Measurements from ENCODE around the gene CDC42SE1. TPM values are rescaled to one million over a fixed set of nuclear protein-coding genes. Genes with fewer than 3 reads are reported as not detected.

CDC42SE1 gene
- total and polyA plus RNA-seq, 9 of the 15 experiments (the other 6 are each of a cell fraction or from before 2014, with no cell fraction given) = 78.1 to 189 (median 114) TPM

- intact Hi-C loops (cut with micrococcal nuclease) = no loop called here
- TF ChIP-seq VEZF1 (CRISPR knock-in tag; IDR thresholded peaks at IDR 0.05) (peak; percentile 29; the same call in 1 of the 2 replicates), NRF1 (conservative IDR thresholded peaks at IDR 0.05 in 1 of 2, IDR thresholded peaks at IDR 0.05 in 1 of 2) (peak; percentile 84 to 87), PHF8 (IDR thresholded peaks at IDR 0.05; ENCODE audit: borderline replicate concordance, low read length) (0 out of 2 replicates have a peak, but pooled peaks have one; percentile 40), PHTF2 (CRISPR knock-in tag; IDR thresholded peaks at IDR 0.05) (no peak), FOXA3 (CRISPR knock-in tag; conservative IDR thresholded peaks at IDR 0.05 in 1 of 2, IDR thresholded peaks at IDR 0.05 in 1 of 2) (no peak), ZFX (CRISPR knock-in tag; IDR thresholded peaks at IDR 0.05) (0 out of 2 replicates have a peak, but pooled peaks have one; percentile 76), ETV5 (CRISPR knock-in tag; IDR thresholded peaks at IDR 0.05; ENCODE audit: low read depth) (no peak), SUPT5H (IDR thresholded peaks at IDR 0.05) (peak; percentile 23; the same call in 1 of the 2 replicates), CUX1 (CRISPR knock-in tag; IDR thresholded peaks at IDR 0.05) (no peak), JUND (IDR thresholded peaks at IDR 0.05; ENCODE audit: borderline replicate concordance, low read depth, low read length) (no peak), JUND (tag; IDR thresholded peaks at IDR 0.05; ENCODE audit: borderline replicate concordance, low read depth, low read length) (no peak), MNT (conservative IDR thresholded peaks at IDR 0.05) (0 out of 4 replicates have a peak, but pooled peaks of 1 of the 2 experiments have one; percentile 13)
Observed at GRCh38 chr1:151047591-151047924, 11.9 kb downstream of the CDC42SE1 start, which contains the start of gene C1orf56. Gene C1orf56 (plus strand): TSS chr1:151047751. CDS start chr1:151047848, 97 bp downstream.

More at GRCh38 chr1:151047591-151047924, 11.9 kb downstream of the CDC42SE1 start, which contains the start of gene C1orf56:
- Histone ChIP-seq H3K9me1 (ENCODE audit: control insufficient read depth, insufficient read depth, low read length) (no peaks in the 10 kb centered on the region), H3K79me2 (ENCODE audit: control insufficient read depth, insufficient read depth, low read length) (peaks cover 12% of the 10 kb centered on the region), H3K4me2 (ENCODE audit: insufficient read depth, low read length) (peak within 1 kb of the TSS; percentile 64), H3K27ac (ENCODE audit: extremely low read depth, low read depth, low read length) (peak within 1 kb of the TSS; percentile 52), H4K20me1 (replicated peaks; ENCODE audit: control insufficient read depth, insufficient read depth, low read length) (no peaks in the 10 kb centered on the region), H3K36me3 (ENCODE audit: control insufficient read depth, insufficient read depth, low read length) (peaks cover 28% of the 10 kb centered on the region), H2AFZ (ENCODE audit: low read depth, low read length) (peak within 1 kb of the TSS; percentile 68), H3K9ac (ENCODE audit: insufficient read depth in 1 of 2, low read depth in 2 of 2, low read length in 2 of 2) (peak within 1 kb of the TSS; percentile 54 to 90; a peak in 3 of 4 replicates), H3K4me1 (replicated peaks in 1 of 2; ENCODE audit: control insufficient read depth in 2 of 2, insufficient read depth in 2 of 2, low read length in 2 of 2) (peaks cover 17 to 18% of the 10 kb centered on the region in 2 experiments; a peak in 4 of 5 replicates), H3K27me3 (ENCODE audit: control insufficient read depth in 2 of 2, insufficient read depth in 2 of 2, low read length in 2 of 2) (no peaks in the 10 kb centered on the region), H3K4me3 (peak within 1 kb of the TSS; percentile 39), H3K9me3 (replicated peaks; ENCODE audit: control insufficient read depth, insufficient read depth, low read depth, low read length) (no peaks in the 10 kb centered on the region)
- BruUV-seq (replicated peaks) = no TSS peak
- peak; percentile 40 for ATAC-seq
- DNase-seq (ENCODE audit: extremely low read depth in 1 of 4, low spot score in 3 of 4) = peak; percentile 68 to 73 (median 72)
- in situ Hi-C loops (cut with MboI) = no loop called here
- POLR2A ChIA-PET = interaction anchor here (0.6 to 3.6 kb wide), 8 partner anchors 9 to 487 kb away, joined by 3 to 36 read pairs (median 4); partner anchors contain the start of genes BNIPL, CDC42SE1, MCL1 and MLLT11
- CTCF ChIA-PET (ENCODE audit: low intra/inter-chr PET ratio) = no interaction called here
- WGBS (ENCODE audit: insufficient coverage, low coverage, missing lambda C conversion rate) = 54% methylated on average over 11 of the region's 29 CpGs
- no peak for FAIRE-seq

Data from K562 (cell line).